Measurements from ENCODE around the gene DUSP12. TPM values are rescaled to one million over a fixed set of nuclear protein-coding genes. Genes with fewer than 3 reads are reported as not detected.

The DUSP12 gene
- total and polyA plus RNA-seq, 12 donors = 7.8 to 48.1 (median 16.6) TPM

DNA sequence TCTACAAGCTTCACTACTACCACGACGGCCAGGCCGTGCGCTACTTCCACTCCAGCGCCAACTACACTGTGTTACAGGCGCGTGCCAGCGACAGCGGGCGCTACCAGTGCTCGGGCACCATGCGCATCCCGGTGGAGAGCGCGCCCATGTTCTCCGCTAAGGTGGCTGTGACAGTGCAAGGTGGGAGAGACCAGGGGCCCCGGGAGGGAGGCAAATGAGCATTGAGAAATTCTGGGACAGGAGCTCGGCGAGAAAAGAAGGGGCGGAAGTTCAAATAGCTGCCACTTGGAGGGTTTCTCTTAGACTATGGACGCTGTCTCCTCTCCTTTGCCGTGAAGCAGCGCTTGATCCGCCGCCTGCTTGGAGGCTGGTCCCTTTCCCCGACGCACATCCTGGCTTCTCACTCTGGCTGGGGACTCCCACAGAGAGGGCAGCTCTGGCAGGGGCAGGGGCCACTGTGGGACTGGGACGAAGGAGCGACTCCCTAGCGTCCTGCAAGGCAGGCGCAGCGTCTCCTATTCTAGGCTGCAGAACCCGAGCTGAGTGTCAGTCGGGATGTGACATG lies 23.6 kb upstream of the DUSP12 start:
- peaks cover 14% of the 10 kb centered on the region for H3K27me3 ChIP-seq
- peak overlapping the region in 4 of 5 donors; percentile 48 to 88 (median 66) for H3K27ac ChIP-seq
- no peak for TF ChIP-seq POLR2A (IDR thresholded peaks at IDR 0.05)
- TF ChIP-seq, protein P1, sequence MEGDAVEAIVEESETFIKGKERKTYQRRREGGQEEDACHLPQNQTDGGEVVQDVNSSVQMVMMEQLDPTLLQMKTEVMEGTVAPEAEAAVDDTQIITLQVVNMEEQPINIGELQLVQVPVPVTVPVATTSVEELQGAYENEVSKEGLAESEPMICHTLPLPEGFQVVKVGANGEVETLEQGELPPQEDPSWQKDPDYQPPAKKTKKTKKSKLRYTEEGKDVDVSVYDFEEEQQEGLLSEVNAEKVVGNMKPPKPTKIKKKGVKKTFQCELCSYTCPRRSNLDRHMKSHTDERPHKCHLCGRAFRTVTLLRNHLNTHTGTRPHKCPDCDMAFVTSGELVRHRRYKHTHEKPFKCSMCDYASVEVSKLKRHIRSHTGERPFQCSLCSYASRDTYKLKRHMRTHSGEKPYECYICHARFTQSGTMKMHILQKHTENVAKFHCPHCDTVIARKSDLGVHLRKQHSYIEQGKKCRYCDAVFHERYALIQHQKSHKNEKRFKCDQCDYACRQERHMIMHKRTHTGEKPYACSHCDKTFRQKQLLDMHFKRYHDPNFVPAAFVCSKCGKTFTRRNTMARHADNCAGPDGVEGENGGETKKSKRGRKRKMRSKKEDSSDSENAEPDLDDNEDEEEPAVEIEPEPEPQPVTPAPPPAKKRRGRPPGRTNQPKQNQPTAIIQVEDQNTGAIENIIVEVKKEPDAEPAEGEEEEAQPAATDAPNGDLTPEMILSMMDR (IDR thresholded peaks at IDR 0.05) = peak in 3 of 6 experiments; percentile 13 to 33 (median 27)
- intact Hi-C loops (cut with DNase I) = no loop called here
- WGBS, 4 donors = 0 to 1% (median 0%) methylated on average over 10 to 34 of the region's 34 CpGs
- peak overlapping the region in 3 of 4 donors; percentile 16 to 67 (median 52) for H3K4me3 ChIP-seq
- H3K9me3 ChIP-seq (replicated peaks in 1 of 3) = no peaks in the 10 kb centered on the region
- H3K4me1 ChIP-seq (replicated peaks in 1 of 2) = peaks cover 0 to 10% of the 10 kb centered on the region in 2 donors
- DNase-seq = peak in 6 of 7 donors; percentile 17 to 55 (median 34)
- no peaks in the 10 kb centered on the region for H3K36me3 ChIP-seq (replicated peaks in 1 of 2)

DNA sequence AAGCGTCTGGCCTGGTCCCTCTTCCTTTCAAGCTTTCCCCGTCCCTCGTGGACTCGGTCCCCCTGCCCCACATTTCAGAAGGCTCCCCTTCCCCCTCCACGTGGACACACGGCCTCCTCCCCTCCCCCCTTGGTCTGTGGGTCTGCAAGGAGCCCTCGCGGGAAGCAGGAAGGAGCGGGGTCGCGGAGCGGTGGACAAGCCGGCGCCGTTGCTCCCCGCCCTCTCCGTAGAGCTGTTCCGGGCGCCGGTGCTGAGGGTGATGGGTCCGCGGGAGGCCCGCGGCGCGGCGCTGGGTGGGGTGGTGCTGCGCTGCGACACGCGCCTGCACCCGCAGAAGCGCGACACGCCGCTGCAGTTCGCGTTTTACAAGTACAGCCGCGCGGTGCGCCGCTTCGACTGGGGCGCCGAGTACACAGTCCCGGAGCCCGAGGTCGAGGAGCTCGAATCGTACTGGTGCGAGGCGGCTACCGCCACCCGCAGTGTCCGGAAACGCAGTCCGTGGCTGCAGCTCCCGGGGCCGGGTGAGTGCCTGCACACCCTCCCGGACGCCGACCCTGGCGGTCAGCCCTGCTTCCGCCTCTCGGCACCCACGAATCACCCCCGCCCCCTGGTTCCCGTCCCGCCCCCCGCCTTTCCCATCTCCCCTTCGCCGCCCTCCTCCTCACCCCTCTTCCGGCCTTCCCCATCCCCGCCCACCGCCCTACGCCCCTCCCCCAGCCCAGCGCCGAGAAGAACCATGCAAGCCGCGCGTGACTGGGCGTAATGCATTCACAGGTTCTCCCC lies 22.9 kb upstream of the DUSP12 start:
- 0 to 1% (median 0%) methylated on average over 8 to 83 of the region's 83 CpGs for WGBS, 4 donors

DNA sequence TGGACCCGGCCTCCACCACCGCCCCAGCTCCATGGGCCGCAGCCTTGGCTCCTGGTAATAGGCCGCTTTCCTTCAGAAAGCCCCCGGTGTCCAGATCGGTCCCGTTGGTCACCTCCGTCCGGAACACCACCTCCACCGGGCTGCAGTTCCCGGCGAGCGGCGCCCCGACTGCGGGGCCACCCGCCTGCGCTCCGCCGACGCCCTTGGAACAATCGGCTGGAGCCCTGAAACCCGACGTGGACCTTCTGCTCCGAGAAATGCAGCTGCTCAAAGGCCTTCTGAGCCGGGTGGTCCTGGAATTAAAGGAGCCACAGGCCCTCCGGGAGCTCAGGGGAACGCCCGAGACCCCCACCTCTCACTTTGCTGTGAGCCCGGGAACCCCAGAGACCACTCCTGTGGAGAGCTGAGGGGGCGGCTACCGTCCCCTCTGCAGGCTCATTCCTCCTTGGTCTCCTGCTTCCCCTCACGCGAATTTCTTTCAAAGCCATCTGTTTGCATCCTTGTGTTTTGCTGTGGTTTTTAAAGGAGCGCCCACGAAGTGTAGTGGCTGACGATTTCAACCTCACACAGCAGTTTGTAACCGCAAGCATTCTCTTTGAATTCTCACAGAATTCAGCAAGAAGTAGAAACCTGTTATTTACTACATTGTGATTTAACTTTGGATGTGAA lies 22.2 kb upstream of the DUSP12 start:
- TF ChIP-seq, protein P1 (IDR thresholded peaks at IDR 0.05) = no peak
- TF ChIP-seq POLR2A (IDR thresholded peaks at IDR 0.05) = no peak
- H3K9me3 ChIP-seq (replicated peaks in 1 of 3) = no peaks in the 10 kb centered on the region
- DNase-seq = no peak
- H3K36me3 ChIP-seq (replicated peaks in 1 of 2) = no peaks in the 10 kb centered on the region
- peak overlapping the region in 2 of 4 donors; percentile 52 to 67 for H3K4me3 ChIP-seq
- H3K27me3 ChIP-seq = peaks cover 14% of the 10 kb centered on the region
- peaks cover 0 to 10% of the 10 kb centered on the region in 2 donors for H3K4me1 ChIP-seq (replicated peaks in 1 of 2)
- peak overlapping the region in 4 of 5 donors; percentile 66 to 88 (median 74) for H3K27ac ChIP-seq
- 6 to 24% (median 12%) methylated on average over 14 to 38 of the region's 38 CpGs for WGBS, 4 donors
- intact Hi-C loops (cut with DNase I) = no loop called here

More for the DNA sequence above, 22.9 kb upstream of the DUSP12 start:
- Histone ChIP-seq H3K9me3 (replicated peaks in 1 of 3) (no peaks in the 10 kb centered on the region), H3K4me3 (peak overlapping the region in 3 of 4 donors; percentile 16 to 67 (median 52)), H3K4me1 (replicated peaks in 1 of 2) (peaks cover 0 to 10% of the 10 kb centered on the region in 2 donors), H3K27me3 (peaks cover 14% of the 10 kb centered on the region), H3K27ac (peak overlapping the region in 4 of 5 donors; percentile 52 to 88 (median 74)), H3K36me3 (replicated peaks in 1 of 2) (no peaks in the 10 kb centered on the region)
- DNase-seq = peak; percentile 62 to 84 (median 76)
- TF ChIP-seq, protein P1 (IDR thresholded peaks at IDR 0.05) = peak in 1 of 6 experiments; percentile 28
- TF ChIP-seq POLR2A (IDR thresholded peaks at IDR 0.05) = no peak
- intact Hi-C loops (cut with DNase I) = no loop called here

All from adrenal gland (tissue), 12 donors.